HFFc6 (cell line): ENCODE data around the gene ISYNA1. TPM values are rescaled to one million over a fixed set of nuclear protein-coding genes. Genes with fewer than 3 reads are reported as not detected.

ENCODE experiments used
- DNase-seq: peaks from one replicate; pipeline ENCODE4 v3.0.0-alpha.2; 2018
- H3K27ac Mint-ChIP-seq: 2 replicates; pipeline ENCODE4 v1.8.0; 2020; ENCODE audit warnings: mild to moderate bottlenecking, mixed read lengths
- H3K27me3 Mint-ChIP-seq: 2 replicates; pipeline ENCODE4 v1.8.0; 2021; ENCODE audit warnings: mild to moderate bottlenecking, moderate library complexity, mixed read lengths; ENCODE audit not compliant: insufficient read depth
- H3K36me3 Mint-ChIP-seq: 2 replicates; pipeline ENCODE4 v1.8.0; 2021; ENCODE audit warnings: low read depth, mixed read lengths
- H3K4me1 Mint-ChIP-seq: 2 replicates; pipeline ENCODE4 v1.8.0; 2020; ENCODE audit warnings: low read depth, mixed read lengths
- H3K4me3 Mint-ChIP-seq: 2 replicates; pipeline ENCODE4 v1.8.0; 2020; ENCODE audit warnings: mild to moderate bottlenecking, moderate library complexity, mixed read lengths
- H3K9me3 Mint-ChIP-seq: 2 replicates; pipeline ENCODE4 v1.8.0; 2020; ENCODE audit warnings: mild to moderate bottlenecking, mixed read lengths
- total RNA-seq, 6 experiments: library from RNA; stranded (reverse); fragmentation: NEBNext Ultra II Directional; extraction: Animal tissue kit (Norgen Biotek cat#: 25700); gene quantifications; 2 replicates in 1 of 6; 3 replicates in 5 of 6; pipeline ENCODE4 v1.2.3, GENCODE V29; 2021
- TF ChIP-seq, protein P1 (sequence below): fragments of 200-600 bp; sonication (generic); IDR thresholded peaks from 2 replicates; pipeline ENCODE4 v1.5.0; 2021; ENCODE audit warnings: antibody characterized with exemption, mild to moderate bottlenecking

Gene ISYNA1
- total RNA-seq, 6 experiments from 2014 or later: 2.3 to 3.7 (median 3.2) TPM

DNA sequence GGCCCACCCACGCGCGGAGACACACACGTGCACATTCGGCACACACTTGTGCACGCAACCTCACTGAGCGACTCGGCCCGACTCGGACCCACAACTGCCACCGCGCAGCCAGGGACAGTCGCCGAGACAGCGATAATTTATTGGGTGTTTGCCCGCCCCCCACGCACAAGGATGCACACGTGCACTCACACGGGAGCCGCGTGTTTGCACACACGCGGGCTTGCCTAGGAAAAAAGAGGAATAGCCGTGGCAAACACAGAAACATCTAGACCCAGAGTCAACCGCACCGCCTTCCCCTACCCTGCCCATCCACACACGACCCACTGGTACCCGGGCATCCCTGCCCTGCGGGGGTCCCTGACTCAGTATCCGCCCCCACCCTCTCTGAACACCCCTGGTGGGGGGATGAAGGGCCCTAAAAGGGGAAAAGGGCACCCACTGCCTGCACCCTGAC lies 19.9 kb downstream of the ISYNA1 start:
- H3K9me3 Mint-ChIP-seq: no peaks in the 10 kb centered on the region
- H3K4me1 Mint-ChIP-seq: peaks cover 75% of the 10 kb centered on the region
- H3K27ac Mint-ChIP-seq: peak overlapping the region; percentile 96
- H3K36me3 Mint-ChIP-seq: no peaks in the 10 kb centered on the region
- H3K4me3 Mint-ChIP-seq: peak overlapping the region; percentile 80
- DNase-seq: no peak
- peaks cover 9% of the 10 kb centered on the region for H3K27me3 Mint-ChIP-seq
- TF ChIP-seq, protein P1, sequence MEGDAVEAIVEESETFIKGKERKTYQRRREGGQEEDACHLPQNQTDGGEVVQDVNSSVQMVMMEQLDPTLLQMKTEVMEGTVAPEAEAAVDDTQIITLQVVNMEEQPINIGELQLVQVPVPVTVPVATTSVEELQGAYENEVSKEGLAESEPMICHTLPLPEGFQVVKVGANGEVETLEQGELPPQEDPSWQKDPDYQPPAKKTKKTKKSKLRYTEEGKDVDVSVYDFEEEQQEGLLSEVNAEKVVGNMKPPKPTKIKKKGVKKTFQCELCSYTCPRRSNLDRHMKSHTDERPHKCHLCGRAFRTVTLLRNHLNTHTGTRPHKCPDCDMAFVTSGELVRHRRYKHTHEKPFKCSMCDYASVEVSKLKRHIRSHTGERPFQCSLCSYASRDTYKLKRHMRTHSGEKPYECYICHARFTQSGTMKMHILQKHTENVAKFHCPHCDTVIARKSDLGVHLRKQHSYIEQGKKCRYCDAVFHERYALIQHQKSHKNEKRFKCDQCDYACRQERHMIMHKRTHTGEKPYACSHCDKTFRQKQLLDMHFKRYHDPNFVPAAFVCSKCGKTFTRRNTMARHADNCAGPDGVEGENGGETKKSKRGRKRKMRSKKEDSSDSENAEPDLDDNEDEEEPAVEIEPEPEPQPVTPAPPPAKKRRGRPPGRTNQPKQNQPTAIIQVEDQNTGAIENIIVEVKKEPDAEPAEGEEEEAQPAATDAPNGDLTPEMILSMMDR: no peak

DNA sequence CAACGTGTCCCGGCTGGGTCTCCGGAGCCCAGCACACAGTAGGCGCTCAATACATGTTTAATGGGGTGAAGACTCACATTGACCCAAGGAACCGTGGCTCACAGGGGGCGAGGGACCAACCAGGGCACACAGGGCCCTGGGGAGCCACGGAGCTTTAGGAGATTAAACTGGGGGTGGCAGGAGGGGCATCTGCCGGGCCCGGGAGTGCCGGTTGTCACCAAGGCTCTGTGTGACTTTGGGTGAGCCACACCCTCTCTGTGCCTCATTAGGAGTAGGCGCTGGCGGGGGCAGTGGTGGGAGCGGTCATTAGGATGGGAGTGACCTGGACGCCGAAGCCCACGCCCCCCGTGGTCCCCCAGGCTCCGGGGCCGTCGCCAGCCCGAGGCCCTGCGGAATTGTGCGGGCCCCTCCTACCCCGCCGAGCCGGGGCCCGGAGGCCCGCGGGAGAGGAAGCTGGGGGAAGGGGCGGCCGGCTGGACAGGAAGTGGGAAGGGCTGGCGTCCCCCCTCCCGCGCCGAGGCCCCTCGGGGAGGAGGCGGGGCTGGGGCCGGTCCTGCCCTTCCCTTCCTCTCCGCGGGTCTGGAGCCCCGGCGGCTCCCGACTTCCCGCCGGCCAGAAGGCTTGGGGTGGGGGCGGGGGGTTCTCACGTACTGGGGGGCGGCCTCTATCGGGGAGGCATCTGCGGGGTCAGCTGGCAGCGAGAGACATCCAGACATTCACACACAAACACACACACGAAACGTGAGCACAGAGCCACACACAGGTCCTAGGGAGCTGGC lies 20.5 kb downstream of the ISYNA1 start:
- Mint-ChIP-seq H3K9me3 (no peaks in the 10 kb centered on the region), H3K27ac (peak overlapping the region; percentile 100), H3K4me1 (peaks cover 71% of the 10 kb centered on the region), H3K36me3 (no peaks in the 10 kb centered on the region), H3K4me3 (peak overlapping the region; percentile 92), H3K27me3 (peaks cover 10% of the 10 kb centered on the region)
- peak; percentile 65 for DNase-seq
- TF ChIP-seq, protein P1: no peak

DNA sequence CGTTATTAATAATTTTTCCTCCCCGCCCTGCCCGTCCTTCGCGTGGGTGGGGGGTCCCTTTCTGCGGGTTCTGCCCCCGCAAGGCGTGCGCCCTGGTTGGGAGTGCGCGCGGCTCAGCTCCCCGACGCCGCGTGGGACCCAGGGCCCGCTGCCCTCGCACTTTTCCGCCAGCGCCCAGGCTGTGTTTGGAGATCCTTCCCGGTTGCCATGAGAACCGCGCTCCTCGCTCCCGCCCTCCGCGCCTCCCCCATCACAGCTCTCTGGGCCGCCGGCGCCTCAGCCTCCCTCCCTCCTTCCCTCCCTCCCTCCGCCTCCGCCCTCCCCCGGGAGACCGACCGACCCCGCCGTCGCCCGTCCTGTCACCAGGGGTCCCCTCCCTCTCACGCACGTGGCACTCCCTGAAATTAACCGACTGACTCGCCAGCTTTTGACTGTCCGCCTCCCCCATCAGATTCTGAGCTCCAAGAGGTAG lies 21.1 kb downstream of the ISYNA1 start:
- TF ChIP-seq, protein P1: no peak
- H3K27me3 Mint-ChIP-seq: peaks cover 10% of the 10 kb centered on the region
- H3K27ac Mint-ChIP-seq: peak overlapping the region; percentile 100
- H3K36me3 Mint-ChIP-seq: no peaks in the 10 kb centered on the region
- peak; percentile 85 for DNase-seq
- H3K4me1 Mint-ChIP-seq: peaks cover 66% of the 10 kb centered on the region
- peak overlapping the region; percentile 92 for H3K4me3 Mint-ChIP-seq
- no peaks in the 10 kb centered on the region for H3K9me3 Mint-ChIP-seq

DNA sequence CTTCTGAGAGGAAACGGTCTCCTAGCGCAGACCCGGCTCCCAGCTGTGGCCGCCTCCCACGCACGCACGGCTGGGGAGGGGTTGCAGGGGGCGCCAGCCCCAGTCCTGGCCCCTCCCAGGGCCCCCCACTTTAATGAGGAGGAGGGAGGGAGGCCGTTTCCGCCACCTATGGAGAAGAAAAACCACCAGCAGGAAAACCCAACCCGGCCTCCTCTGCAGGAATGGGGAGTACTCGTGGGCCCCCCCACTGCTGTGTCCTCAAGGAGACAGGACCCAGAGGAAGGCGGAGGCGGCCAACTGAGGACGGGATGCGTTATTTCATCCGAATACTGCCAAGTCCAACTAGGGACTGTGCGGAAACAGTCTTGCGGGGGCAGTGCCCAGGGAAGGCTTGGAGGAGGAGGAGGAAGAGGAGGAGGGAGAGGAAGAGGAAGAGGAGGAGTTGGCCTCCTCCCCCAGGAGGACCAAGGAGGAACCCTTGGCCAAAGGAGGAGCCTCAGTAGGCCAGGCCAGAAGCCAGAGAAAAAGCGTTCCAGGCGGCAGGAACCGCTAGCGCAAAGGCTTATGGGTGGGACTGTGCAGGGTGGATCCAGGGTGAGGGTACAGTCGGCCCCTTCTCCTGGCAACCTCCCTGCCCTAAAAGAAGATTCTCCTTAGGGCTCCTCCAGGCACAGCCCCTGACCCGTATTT lies 22.6 kb downstream of the ISYNA1 start:
- peaks cover 10% of the 10 kb centered on the region for H3K27me3 Mint-ChIP-seq
- peak; percentile 63 for DNase-seq
- H3K27ac Mint-ChIP-seq: peak overlapping the region; percentile 100
- peaks cover 57% of the 10 kb centered on the region for H3K4me1 Mint-ChIP-seq
- peak overlapping the region; percentile 92 for H3K4me3 Mint-ChIP-seq
- no peaks in the 10 kb centered on the region for H3K36me3 Mint-ChIP-seq
- TF ChIP-seq, protein P1: no peak
- no peaks in the 10 kb centered on the region for H3K9me3 Mint-ChIP-seq

DNA sequence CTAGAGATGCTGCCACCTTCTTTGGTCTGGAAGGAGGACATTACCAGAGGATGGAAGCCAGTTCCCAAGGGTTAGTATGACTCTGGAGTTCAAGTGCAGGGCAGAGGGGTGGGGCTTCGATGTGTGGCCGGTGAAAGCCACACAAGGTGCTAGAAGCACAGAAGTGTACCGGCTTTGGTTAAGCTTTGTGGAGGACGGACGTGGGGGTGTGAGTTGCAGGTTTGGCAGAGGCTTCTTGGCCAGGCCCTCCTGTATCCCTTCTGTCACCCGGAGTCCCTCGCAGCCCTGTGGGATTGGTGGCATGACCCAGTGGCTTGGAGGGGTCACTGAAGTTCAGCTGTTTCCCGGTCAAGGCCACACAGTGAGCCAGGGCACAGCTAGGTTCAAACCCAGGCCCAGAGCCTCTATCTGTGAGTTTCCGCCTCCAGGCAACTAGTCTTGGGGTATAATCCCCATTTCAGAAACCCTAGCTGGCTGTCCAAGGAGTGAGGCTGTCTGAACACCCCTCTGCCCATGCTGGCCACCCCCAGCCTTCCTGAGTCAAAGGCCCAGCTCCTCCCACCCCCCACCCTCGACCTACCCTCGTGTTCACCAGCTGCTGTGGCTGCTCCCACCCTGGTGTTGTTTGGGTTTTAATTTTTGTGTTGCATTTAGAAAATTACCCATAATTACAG lies 23.3 kb downstream of the ISYNA1 start:
- no peak for DNase-seq
- peaks cover 58% of the 10 kb centered on the region for H3K4me1 Mint-ChIP-seq
- no peaks in the 10 kb centered on the region for H3K36me3 Mint-ChIP-seq
- H3K27ac Mint-ChIP-seq: peak overlapping the region; percentile 100
- H3K27me3 Mint-ChIP-seq: peaks cover 10% of the 10 kb centered on the region
- peak overlapping the region; percentile 92 for H3K4me3 Mint-ChIP-seq
- H3K9me3 Mint-ChIP-seq: no peaks in the 10 kb centered on the region
- TF ChIP-seq, protein P1: no peak
